Heart right ventricle (tissue), 16 donors: ENCODE measurements around the gene PRDX5. TPM values are rescaled to one million over a fixed set of nuclear protein-coding genes. Genes with fewer than 3 reads are reported as not detected.

ENCODE experiments used
- ATAC-seq, 8 donors: fragments of 200-7000 bp; cut with Tn5 transposase; one replicate each; pipeline ENCODE4 v1.9.1; 2020; ENCODE audit warnings: mild to moderate bottlenecking in 8 of 8, moderate library complexity in 8 of 8, moderate number of reproducible peaks in 1 of 8
- DNase-seq, 2 donors: peaks; one replicate each; pipeline ENCODE4 v3.0.0-alpha.2; 2020
- H3K27ac ChIP-seq, 10 donors: fragments of 200-600 bp; sonication (generic) in 2 of 10; one replicate each; pipeline versions ENCODE4 v1.5.0 to v1.8.0; 2020 to 2022; ENCODE audit warnings: mild to moderate bottlenecking in 3 of 10
- H3K27me3 ChIP-seq, 7 donors: fragments of 200-600 bp; one replicate each; pipeline ENCODE4 v1.8.0; 2021 to 2022; ENCODE audit warnings: mild to moderate bottlenecking in 2 of 7
- H3K36me3 ChIP-seq, 9 donors: fragments of 200-600 bp; sonication (generic) in 1 of 9; one replicate each; pipeline versions ENCODE4 v1.5.0 to v1.8.0; 2020 to 2022; ENCODE audit warnings: mild to moderate bottlenecking in 2 of 9
- H3K4me1 ChIP-seq, 9 donors: fragments of 200-600 bp; sonication (generic) in 1 of 9; one replicate each; pipeline versions ENCODE4 v1.5.0 to v1.8.0; 2020 to 2022; ENCODE audit warnings: mild to moderate bottlenecking in 4 of 9
- H3K4me3 ChIP-seq, 10 donors: fragments of 200-600 bp; sonication (generic) in 2 of 10; one replicate each; pipeline versions ENCODE4 v1.5.0 to v1.8.0; 2020 to 2022; ENCODE audit warnings: mild to moderate bottlenecking in 7 of 10, moderate library complexity in 2 of 10
- H3K9me3 ChIP-seq, 11 donors: fragments of 200-600 bp in 10 of 11; sonication (generic) in 2 of 11; one replicate each; pipeline versions ENCODE4 v1.5.0 to v1.8.0; 2013 to 2022; ENCODE audit warnings: mild to moderate bottlenecking in 2 of 11, control low read depth in 1 of 11, moderate library complexity in 1 of 11
- WGBS, 2 donors: extraction: QIAGEN DNeasy Blood & Tissue Kit; methylation state at CpG; one replicate each; pipeline ENCODE4 v1.1.7; 2013; ENCODE audit warnings: inconsistent platforms in 1 of 2; 5-methylcytosine and 5-hydroxymethylcytosine counted together
- intact Hi-C, 10 donors: fragments of 100-400 bp; cut with DNase I; formaldehyde crosslinking; loops; one replicate each; pipeline versions ENCODE4 v1.11.1 to v1.14.2; 2022
- polyA plus RNA-seq, 2 donors: library from polyadenylated mRNA; stranded (reverse); fragments of 200-250 nt; gene quantifications; one replicate each; pipeline ENCODE4 v1.2.3, GENCODE V29; 2013
- total RNA-seq, 10 donors: library from RNA; stranded (reverse); fragmentation: NEBNext Ultra II Directional in 3 of 10; extraction: Animal tissue kit (Norgen Biotek cat#: 25700) in 3 of 10; gene quantifications; one replicate each; pipeline versions ENCODE4 v1.2.1 to v1.2.4, GENCODE V29; 2021 to 2023
- TF ChIP-seq, protein P1 (sequence below), 9 donors: fragments of 200-600 bp; sonication (generic) in 2 of 9; IDR thresholded peaks; one replicate each; pipeline versions ENCODE4 v1.5.0 to v1.8.0; 2021 to 2022; ENCODE audit warnings: antibody characterized with exemption in 9 of 9, mild to moderate bottlenecking in 5 of 9, moderate library complexity in 1 of 9
- donor health status: Arrhythmogenic right ventricular cardiomyopathy.
- donor health status: ischemic (EF 13 %, LVEDD 7.1; RV severe dilation, severe dysfunction).
- donor health status: healthy with polysubstance abuse.
- donor health status: DM: no; HTN: yes; CAD: no.
- donor health status: DM: no; HTN: no; CAD: no.
- donor health status: ischemic (EF 25% LVEDD 6.9; RV normal size, moderate dysfunction).
- donor health status: ischemic (EF 25% LVEDD 5.7; RV mildly dilated, moderate dysfunction).
- donor health status: healthy.
- donor health status: DM: yes; HTN: yes; CAD: no.
- donor health status: Ischemic cardiomyopathy.
- donor health status: ischemic (EF 35%, LVEDD 5.7; RV mildly dilated, moderate dysfunction).
- donor health status: nonischemic (EF 11% LVEDD 7.7; RV severe dilation, severe dysfunction).
- donor health status: DM: yes; HTN: yes; CAD: no.
- donor health status: PGD.
- donor health status: ischemic (EF 29% LVEDD 5.4; RV normal size, mild dysfunction).
- donor health status: nonischemic (EF 23%, LVEDD 6.1; RV moderate dilation, normal function).

The PRDX5 gene
- total and polyA plus RNA-seq, 12 donors, result 264 to 750 (median 292) TPM

DNA sequence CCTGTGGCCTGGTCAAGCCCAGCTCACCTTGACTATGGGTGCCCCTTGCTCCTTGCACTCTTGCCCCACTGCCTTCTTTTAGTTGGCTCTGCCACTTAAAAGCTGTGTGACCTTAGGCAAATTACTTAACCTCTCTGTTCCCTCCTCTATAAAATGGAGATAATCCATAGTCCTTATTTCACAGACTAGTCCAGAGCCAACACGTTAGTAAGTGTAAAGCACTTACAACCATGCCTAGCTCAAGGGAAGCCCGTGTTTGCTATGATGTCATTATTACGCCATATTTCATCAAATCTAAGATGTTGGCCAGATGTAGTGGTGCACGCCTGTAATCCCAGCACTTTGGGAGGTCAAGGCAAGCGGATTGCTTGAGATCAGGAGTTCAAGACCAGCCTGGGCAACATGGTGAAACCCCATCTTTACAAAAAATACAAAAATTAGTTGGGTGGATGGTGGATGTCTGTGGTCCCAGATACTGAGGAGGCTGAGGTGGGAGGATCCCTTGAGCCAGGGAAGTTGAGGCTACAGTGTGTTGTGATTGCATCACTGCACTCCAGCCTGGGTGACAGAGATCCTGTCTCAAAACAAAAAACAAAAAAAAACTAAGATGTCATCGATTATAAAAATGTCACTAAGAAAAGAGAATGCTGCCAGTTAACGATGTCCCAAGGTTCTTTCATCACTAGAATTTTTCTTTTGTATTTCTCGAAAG, 19.8 kb downstream of the PRDX5 start:
- H3K4me3 ChIP-seq, result no peak overlapping the region
- TF ChIP-seq, protein P1, sequence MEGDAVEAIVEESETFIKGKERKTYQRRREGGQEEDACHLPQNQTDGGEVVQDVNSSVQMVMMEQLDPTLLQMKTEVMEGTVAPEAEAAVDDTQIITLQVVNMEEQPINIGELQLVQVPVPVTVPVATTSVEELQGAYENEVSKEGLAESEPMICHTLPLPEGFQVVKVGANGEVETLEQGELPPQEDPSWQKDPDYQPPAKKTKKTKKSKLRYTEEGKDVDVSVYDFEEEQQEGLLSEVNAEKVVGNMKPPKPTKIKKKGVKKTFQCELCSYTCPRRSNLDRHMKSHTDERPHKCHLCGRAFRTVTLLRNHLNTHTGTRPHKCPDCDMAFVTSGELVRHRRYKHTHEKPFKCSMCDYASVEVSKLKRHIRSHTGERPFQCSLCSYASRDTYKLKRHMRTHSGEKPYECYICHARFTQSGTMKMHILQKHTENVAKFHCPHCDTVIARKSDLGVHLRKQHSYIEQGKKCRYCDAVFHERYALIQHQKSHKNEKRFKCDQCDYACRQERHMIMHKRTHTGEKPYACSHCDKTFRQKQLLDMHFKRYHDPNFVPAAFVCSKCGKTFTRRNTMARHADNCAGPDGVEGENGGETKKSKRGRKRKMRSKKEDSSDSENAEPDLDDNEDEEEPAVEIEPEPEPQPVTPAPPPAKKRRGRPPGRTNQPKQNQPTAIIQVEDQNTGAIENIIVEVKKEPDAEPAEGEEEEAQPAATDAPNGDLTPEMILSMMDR (IDR thresholded peaks at IDR 0.05), result no peak
- WGBS, 2 donors, result 70% methylated on average over 8 of the region's 8 CpGs
- H3K4me1 ChIP-seq, result peaks cover 5 to 40% (median 8%) of the 10 kb centered on the region in 9 donors
- no peaks in the 10 kb centered on the region for H3K9me3 ChIP-seq
- H3K36me3 ChIP-seq, result no peaks in the 10 kb centered on the region
- no peak for DNase-seq
- no peak overlapping the region for H3K27ac ChIP-seq
- peaks cover 0 to 2% (median 0%) of the 10 kb centered on the region in 7 donors for H3K27me3 ChIP-seq
- no peak for ATAC-seq
- intact Hi-C loops, result no loop called here

DNA sequence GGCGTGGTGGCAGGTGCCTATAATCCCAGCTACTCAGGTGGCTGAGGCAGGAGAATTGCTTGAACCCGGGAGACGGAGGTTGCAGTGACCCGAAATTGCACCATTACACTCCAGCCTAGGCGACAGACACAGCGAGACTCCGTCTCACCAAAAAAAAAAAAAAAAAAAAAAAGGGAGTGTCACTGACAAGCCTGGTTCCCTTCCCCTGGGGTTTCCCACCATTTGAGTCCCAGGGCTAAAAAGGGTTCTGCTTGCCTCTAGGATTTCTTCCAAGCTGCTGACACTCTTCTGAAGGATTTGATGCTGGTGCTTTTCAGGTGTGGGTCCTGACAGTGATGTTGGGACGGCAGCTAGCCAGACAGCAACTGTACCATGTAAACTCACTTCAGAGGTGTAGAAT, 20.8 kb downstream of the PRDX5 start:
- TF ChIP-seq, protein P1 (IDR thresholded peaks at IDR 0.05), result no peak
- WGBS, 2 donors, result 88 to 94% methylated on average over 8 of the region's 8 CpGs
- ATAC-seq, result no peak

DNA sequence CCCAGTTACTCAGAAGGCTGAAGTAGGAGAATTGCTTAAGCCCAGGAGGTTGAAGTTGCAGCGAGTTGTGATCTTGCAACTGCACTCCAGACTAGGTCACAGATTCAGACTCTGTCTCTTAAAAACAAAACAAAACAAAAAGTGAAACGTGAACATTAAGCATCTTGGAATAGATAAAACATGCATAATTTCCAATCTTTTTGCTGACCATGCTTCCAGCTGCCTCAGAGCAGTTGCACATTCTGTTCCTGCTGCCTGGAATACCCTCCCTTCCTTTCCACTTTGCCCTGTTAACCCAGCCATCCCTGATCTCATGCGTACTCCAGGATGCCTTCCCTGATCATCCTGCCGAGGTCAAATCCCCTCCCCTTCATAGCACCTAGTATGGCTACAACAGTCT, 21.4 kb downstream of the PRDX5 start:
- Histone ChIP-seq H3K4me1 (peaks cover 5 to 42% (median 12%) of the 10 kb centered on the region in 9 donors), H3K36me3 (peaks cover 0 to 12% (median 0%) of the 10 kb centered on the region in 9 donors), H3K4me3 (peak overlapping the region in 1 of 10 donors; percentile 56), H3K9me3 (no peaks in the 10 kb centered on the region), H3K27ac (peak overlapping the region in 2 of 10 donors; percentile 44 to 85), H3K27me3 (peaks cover 0 to 2% (median 0%) of the 10 kb centered on the region in 7 donors)
- ATAC-seq (no peak), DNase-seq (no peak)
- intact Hi-C loops, result no loop called here
- WGBS, 2 donors, result 67 to 77% methylated on average over 4 of the region's 4 CpGs
- TF ChIP-seq, protein P1 (IDR thresholded peaks at IDR 0.05), result no peak

More for the DNA sequence above, 20.8 kb downstream of the PRDX5 start:
- peaks cover 0 to 2% (median 0%) of the 10 kb centered on the region in 7 donors for H3K27me3 ChIP-seq
- DNase-seq, result no peak
- H3K27ac ChIP-seq, result peak overlapping the region in 1 of 10 donors; percentile 85
- intact Hi-C loops, result no loop called here
- peaks cover 5 to 42% (median 12%) of the 10 kb centered on the region in 9 donors for H3K4me1 ChIP-seq
- H3K4me3 ChIP-seq, result no peak overlapping the region
- peaks cover 0 to 6% (median 0%) of the 10 kb centered on the region in 9 donors for H3K36me3 ChIP-seq
- H3K9me3 ChIP-seq, result no peaks in the 10 kb centered on the region

DNA sequence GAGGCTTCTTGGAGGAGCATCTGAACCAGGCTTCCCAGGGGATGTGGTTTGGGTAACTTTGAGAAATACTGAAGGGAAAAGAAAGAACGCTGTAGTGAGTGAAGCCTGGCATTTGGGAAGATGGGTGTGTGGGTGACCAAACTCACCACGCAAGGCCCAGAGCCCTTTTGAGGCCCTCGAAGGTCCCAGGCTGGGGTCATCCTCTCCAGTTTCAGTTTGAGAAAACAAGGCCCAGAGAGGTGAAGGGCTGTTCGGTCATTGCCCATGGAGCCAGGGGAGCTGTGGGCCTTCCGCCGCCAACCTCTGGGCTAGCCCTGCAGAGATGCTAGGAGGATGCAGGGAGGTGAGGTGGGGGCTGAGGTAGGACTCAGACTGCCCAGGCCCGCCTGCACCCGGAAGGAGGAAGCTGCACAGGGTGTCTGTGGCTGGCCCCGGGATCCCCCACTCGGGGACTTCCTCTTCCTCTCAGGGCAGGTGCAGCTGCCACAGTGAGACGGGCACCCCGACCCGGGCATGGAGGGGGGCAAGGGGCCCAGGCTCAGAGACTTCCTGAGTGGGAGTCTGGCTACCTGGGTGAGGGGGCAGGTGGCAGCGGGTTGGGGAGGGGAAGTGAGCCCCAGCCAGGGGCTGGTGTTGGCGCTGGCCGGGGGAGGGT, 22.0 kb downstream of the PRDX5 start, which contains the start of gene CCDC88B:
Gene CCDC88B, plus strand, starts transcription at position 451 of the 655 bp plus-strand sequence. Its CDS starts 63 bp downstream, at position 514.
- TF ChIP-seq, protein P1 (IDR thresholded peaks at IDR 0.05), result no peak
- peaks cover 0 to 2% (median 0%) of the 10 kb centered on the region in 7 donors for H3K27me3 ChIP-seq
- intact Hi-C loops, result no loop called here
- H3K9me3 ChIP-seq, result no peaks in the 10 kb centered on the region
- WGBS, 2 donors, result 74 to 75% methylated on average over 16 of the region's 16 CpGs
- ATAC-seq (peak in 5 of 8 donors; percentile 15 to 53 (median 28)), DNase-seq (peak; percentile 47 to 65)
- peaks cover 0 to 18% (median 0%) of the 10 kb centered on the region in 9 donors for H3K36me3 ChIP-seq
- peak within 1 kb of the TSS in 2 of 10 donors; percentile 44 to 85 for H3K27ac ChIP-seq
- peaks cover 5 to 39% (median 12%) of the 10 kb centered on the region in 9 donors for H3K4me1 ChIP-seq
- peak within 1 kb of the TSS in 5 of 10 donors; percentile 10 to 56 (median 19) for H3K4me3 ChIP-seq
